ENCODE results near the gene CDKL5.

- no peak for TF ChIP-seq EP300 (IDR thresholded peaks at IDR 0.05)
- no peak for TF ChIP-seq CTCF (IDR thresholded peaks at IDR 0.05)
These were observed 23.8 kb downstream of the CDKL5 start for GRCh38 chrX:18449236-18449635.
